ENCODE data around the gene SNX13. TPM values are rescaled to one million over a fixed set of nuclear protein-coding genes. Genes with fewer than 3 reads are reported as not detected.

The SNX13 gene
- total and polyA plus RNA-seq, 3 experiments from 2014 or later: 9.2 to 26.3 (median 23.4) TPM

Other genes with a start within 250 kb of the SNX13 start
- not detected for gene PRPS1L1, start 87.4 kb upstream of the SNX13 start, total RNA-seq
- not detected for gene PRPS1L1, start 87.4 kb upstream of the SNX13 start, polyA plus RNA-seq

Data from CD8-positive, alpha-beta memory T cell (primary cell).